Renal pelvis (tissue), 4 donors: ENCODE data around the gene MYCBP2. TPM values are rescaled to one million over a fixed set of nuclear protein-coding genes. Genes with fewer than 3 reads are reported as not detected.
"Not testable (repeated sequence)": the region's sequence is repeated elsewhere in the genome, so short reads cannot be mapped to it uniquely, and the experiment has no call there.

Source experiments
- DNase-seq: peaks from one replicate; pipeline ENCODE4 v3.0.0-alpha.2; 2013
- polyA plus RNA-seq, 3 donors: library from polyadenylated mRNA; unstranded; fragments of 120-200 nt; gene quantifications; one replicate each; pipeline ENCODE4 v1.2.1, GENCODE V29; 2013; ENCODE audit not compliant: insufficient read length in 3 of 3

MYCBP2 gene
- polyA plus RNA-seq, 3 donors: 61.7 to 78.0 (median 63.1) TPM

DNA sequence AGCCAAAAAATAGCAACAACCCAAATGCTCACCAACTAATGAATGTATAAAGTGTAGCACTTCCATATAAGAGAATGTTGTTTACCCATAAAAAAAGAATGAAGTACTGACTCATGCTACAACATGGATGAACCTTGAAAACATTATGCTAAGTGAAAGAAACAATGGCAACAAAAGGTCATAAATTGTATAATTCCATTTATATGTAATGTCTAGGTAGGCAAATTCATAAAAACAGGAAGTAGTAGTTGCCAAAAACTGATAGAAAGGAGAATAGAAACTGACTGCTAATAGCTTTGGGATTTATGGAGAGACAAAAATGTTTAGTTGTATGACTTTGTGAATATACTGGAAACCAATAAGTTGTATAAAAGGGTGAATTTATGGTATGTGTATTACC lies 21.6 kb downstream of the MYCBP2 start:
- DNase-seq: no peak

DNA sequence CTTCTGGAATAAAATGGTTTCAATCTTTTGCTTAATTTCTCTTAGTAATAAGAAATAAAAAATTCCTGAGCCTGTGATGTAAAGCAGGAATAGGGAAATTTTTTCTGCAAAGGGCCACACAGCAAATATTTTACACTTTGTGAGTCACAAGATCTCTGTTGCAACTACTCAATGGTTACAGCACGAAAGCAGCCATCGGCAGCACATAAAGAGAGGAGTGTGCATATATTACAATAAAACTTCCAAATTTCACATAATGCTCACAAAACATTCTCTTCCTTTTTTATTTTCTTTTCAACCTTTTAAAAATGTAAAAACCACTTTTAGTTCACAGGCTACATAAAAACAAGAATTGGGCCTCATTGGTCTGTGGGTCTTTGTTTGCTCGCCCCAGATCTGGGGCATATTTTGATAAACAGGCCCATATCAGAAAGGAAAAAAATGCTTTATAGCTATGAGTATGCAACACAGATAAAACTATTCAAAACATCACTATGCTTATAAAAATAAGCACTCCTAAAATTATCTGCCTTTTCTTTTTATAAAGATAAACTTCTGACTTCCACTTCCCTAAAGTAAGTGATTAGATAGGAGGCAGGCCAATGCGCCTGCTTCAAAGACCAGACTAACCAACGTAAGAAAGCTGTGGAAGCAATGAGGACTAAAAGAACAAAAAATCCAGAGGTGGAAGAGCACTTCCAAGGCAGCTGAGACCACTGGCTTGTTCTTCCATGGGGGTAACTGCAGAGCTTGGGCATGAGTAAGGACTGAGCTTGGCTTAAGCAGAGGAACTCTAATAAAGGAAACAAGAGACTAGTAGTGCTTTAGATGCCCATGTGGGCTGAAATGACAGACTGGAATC lies 26.5 kb downstream of the MYCBP2 start:
- no peak for DNase-seq

DNA sequence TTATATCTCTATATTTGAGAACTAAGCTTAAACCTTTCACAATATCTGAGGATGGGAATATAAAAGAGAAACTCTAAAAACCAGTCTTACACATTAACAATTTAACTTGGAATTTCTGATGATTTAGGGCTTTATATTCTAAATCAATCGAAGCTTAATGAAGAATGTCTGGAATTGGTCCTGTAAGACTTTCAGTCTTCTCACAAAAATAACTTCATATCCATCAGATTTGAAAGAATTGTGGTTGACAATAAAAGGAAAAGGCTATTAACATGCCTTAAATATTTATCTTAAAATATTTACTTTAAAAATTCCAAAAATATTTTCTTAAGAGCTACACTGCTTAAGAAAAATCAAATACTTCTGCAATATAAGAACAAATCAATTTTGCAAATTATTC lies 27.3 kb downstream of the MYCBP2 start:
- no peak for DNase-seq

DNA sequence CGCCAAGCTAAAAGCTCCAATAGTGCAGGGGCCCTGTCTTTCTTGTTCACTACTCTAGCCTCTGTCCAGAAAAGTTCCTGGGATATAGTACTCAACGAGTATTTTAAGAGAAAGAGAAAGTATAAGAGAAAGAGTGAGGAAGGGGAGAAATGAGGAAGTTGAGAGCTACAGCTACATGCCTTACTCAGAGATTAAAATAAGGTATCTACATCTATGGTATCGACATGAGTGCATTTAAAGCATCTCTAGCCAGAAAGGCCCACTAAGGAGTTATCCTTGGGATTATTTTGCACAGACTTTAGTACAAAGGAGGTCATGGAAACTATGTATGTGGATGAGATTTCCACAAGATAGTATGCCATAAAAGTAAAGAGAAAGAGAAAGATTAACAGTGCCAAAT lies 28.5 kb downstream of the MYCBP2 start:
- no peak for DNase-seq

DNA sequence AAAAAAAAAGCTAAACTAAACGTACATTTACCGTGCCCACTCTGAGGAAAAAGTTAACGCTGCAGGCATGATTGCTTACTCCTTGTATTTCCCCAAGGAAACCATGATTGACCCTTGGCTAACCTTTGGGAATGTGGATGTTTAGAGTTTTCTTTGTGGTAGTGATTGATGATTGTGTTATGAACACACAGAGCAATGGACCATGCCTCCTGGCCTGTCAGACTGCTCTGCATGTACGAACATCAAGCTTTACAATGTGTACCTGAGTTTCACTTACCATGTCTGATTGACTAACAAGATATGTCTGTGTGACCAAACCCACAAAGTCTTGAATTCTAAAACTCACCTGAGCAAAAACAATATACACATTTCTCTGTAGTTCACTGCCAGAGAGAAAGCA lies 35.1 kb downstream of the MYCBP2 start:
- DNase-seq: peak; percentile 8

DNA sequence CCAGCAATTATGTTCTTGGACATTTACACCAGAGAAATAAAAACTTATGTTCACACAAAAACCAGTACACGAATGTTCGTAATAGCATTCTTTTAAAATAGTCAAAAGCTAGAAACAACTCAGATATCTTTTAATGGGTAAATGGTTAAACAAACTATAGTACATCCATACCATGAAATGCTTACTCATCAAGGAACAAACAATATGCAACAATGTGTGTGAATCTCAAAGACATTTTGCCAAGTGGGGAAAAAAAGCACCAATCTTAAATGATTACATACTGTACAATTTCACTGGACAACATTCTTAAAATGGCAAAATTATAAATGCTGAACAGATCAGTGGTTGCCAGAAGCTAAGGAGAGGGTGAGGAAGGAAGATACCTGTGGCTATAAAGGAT lies 36.6 kb downstream of the MYCBP2 start:
- DNase-seq: no peak

DNA sequence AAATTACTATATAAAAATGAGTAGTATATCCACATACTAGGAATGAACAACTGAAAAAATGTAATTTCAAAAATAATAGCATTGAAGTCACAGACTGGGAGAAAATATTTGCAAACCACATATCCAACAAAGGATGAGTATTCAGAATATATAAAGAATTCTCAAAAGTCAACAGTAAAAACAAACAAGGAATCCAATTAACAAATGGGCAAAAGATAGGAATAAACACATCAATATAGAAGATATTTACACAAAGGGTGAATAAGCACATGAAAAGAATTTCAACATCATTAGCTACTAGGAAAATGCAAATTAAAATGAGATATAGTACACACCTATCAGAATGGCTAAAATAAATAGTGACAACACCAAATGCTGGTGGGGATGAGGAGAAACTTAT lies 37.0 kb downstream of the MYCBP2 start:
- no peak for DNase-seq

DNA sequence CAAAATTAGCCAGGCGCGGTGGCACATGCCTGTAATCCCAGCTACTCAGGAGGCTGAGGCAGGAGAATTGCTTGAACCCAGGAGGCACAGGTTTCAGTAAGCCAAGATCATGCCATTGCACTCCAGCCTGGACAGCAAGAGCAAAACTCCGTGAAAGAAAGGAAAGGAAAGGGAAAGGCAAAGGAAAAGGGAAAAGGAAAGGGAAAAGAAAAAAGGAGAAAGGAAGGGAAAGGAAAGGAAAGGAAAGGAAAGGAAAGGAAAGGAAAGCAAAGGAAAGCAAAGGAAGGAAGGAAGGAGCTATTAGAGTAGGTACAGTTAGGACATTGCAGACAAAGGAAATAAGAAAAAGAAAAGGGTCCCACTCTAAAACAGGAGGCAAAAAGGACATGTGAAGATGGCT lies 41.3 kb downstream of the MYCBP2 start:
- DNase-seq: not testable (repeated sequence)

DNA sequence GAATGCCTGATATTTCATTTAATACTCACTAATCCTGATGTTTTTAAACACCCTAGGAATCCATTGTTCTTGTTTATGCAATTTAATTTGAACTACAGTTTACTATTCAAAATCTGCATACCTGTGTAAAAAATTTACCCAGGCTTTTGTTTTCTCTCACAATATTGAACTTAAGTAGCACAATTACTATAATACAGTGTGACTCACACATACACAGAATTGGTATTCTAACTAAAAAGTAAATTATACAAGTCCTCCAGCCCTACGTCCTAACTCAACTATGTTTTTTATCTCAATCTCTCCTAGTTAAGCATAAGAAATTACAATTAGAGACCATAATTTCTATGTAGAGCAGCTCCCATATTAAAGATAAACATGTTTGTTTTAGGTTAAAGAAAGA lies 41.8 kb downstream of the MYCBP2 start:
- no peak for DNase-seq

DNA sequence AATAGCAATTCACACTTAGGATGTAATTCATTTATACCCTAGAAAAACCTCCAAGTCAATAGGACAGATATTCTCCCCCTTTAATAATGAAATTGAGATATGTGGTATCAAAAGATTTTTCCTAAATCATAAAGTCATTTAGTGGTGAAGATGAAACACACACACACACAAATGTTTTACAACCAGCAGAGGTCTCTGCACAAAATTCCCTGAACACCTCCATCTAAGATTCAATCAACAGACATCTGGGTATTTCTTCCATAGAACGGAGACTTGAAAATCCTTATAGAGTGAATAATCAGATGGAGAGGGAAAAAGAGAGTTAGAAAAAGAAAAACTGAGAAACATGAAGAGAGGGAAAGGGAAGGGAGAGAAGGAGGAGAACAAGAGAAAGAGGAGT lies 52.8 kb downstream of the MYCBP2 start:
- no peak for DNase-seq

DNA sequence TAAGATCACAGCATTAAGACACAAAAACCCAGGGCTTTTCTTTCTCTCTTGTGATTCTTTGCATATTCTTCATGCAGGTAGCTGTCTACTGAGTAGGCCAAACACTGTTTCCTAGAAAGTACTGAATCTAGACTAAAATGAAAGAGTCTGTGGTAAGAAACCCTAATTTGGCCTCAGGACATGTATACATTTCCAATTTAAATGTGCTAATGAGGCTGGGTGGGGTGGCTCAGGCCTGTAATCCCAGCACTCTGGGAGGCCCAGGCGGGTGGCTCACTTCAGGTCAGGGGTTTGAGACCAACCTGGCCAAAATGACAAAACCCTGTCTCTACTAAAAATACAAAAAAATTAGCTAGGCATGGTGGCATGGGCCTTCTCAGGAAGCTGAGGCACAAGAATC lies 57.8 kb downstream of the MYCBP2 start:
- DNase-seq: no peak

DNA sequence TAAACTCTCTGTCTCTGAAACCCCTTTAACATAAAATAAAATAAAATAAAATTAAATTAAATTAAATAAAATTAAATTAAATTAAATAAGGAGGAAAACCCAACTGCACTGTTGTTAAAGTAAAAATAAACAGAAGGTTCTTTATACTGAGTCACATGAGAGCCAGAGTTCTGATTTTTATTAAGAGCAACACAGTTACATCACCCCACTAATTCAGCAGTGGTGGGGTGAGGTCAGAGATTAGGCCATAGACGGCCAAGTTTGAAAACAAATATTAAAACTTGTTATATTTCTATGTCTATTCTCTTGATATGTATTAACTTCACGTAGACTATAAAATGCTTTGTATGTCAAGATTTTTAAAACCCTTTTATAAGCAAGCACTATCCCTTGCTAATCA lies 59.5 kb downstream of the MYCBP2 start:
- DNase-seq: no peak

DNA sequence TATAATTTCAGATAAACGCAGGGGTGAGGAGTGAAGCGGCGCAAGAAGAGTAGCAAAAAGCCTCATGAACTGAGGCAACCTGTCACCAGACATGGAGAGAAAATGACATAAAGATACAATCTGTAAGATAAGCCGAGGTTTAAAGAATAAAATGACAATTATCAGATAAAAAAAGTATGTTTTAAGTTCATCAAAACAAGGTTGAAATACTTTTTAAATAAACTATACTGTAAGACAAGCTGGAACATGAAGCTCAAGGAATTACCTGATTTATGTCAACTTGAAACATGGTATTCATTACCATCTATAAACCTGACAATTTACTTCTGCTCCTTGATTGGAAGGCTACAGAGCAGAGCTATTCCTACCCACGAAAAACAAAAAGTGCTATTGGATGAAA lies 61.6 kb downstream of the MYCBP2 start:
- no peak for DNase-seq

DNA sequence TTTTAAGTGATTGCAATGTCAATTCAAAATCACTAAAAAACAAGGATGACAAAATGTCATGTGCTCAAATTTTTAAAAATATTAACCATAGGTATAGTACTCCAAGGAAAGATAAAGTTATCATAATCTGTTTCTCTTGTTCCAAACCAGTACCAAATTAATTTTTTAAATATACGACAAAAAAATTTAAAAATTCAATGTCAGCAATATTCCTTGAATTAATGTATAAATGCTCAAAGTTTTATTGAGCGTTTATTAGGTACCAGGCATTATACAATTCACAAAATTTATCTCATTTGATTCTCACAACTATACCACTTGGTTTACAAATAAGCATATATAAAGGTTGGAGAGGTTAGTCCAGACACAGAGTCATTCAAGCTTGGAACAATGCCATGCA lies 64.7 kb downstream of the MYCBP2 start:
- DNase-seq: no peak

DNA sequence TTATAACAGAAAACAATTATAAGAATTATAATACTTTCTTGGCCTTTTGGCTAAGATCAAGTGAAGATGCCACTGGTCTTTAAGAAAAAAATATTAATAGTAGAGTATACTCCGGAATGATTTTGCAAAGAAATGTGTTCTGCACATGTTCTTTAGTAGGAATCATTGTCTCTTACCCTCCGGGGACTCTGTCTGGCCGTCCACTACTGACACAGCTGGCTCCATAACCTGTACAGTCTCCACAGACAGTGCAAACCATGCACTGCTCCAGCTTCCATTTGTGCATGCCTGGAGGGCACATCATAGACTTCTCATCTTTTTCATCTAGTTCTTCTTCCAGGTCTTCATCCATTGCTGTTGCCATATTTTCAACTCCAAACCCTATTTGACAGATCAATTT lies 75.9 kb downstream of the MYCBP2 start:
- DNase-seq: no peak

DNA sequence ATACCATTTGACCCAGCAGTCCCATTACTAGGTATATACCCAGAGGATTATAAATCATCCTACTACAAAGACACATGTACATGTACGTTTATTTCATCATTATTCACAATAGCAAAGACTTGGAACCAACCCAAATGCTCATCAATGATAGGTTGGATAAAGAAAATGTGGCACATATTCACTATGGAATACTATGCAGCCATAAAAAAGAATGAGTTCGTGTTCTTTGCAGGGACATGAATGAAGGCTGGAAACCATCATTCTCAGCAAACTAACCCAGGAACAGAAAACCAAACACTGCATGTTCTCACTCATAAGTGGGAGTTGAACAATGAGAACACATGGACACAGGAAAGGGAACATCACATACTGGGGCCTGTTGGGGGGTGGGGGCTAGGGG lies 81.7 kb downstream of the MYCBP2 start:
- DNase-seq: not testable (repeated sequence)

DNA sequence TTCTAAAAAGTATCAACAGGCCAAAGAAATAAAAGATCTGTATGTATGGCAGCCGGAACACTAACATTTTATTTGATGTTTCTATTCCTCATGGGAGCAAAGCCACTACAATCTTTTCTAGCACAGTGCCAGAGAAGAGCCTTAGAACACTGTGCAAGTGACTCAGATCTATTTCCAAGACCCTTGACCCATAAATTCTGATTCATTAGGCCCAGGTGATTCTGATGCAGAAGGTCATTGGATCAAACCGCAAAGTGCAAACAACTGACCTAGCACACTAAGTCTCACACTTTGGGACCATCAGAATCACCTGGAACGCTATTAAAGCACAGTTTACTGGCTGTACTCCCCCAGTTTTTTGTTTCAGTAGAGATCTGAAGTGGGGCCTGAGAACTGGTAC lies 87.6 kb downstream of the MYCBP2 start:
- DNase-seq: no peak

DNA sequence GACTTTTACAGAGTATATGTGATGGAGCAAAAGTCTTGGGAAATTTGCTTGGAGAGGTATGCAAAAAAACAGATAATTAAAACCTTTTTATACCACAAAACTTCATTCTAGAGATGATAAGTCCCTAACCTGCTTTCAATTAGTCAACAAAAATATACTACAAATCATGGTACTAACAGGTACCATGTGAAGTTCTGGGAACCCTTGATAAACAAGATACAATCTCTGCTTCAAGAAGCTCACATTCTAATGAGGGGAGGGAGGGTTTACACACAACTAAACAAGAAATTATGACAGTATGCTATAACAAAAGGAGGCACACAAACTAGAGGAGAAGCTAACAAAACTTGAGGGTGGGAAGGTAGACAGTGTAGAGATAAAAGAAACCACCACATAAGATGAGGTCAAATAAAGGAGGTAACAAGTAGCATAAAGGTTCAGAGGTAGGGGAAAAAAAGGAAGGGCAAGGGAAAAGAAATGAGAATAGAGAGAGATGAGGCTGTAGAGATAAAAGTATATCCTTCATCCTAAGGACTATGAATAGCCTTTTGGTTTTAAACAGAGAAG lies 91.4 kb downstream of the MYCBP2 start:
- DNase-seq: no peak

DNA sequence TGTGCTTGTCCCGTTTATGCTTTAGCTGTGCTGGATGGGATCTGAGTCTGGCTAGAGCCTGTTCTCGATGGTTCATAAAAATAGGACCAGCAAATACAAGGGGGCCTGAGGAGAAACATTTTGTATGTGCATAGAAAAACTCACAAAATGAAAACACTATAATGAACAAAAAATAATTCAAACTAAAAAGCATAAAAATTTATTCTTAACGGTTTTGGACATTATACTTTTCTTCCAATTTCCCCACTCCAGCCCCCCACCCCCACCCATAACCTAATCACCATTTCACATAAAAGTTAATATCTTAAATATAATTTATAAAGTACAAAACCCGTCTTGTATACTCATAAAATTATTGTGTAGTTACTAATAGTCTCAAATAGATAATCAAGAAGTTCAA lies 93.7 kb downstream of the MYCBP2 start:
- no peak for DNase-seq

DNA sequence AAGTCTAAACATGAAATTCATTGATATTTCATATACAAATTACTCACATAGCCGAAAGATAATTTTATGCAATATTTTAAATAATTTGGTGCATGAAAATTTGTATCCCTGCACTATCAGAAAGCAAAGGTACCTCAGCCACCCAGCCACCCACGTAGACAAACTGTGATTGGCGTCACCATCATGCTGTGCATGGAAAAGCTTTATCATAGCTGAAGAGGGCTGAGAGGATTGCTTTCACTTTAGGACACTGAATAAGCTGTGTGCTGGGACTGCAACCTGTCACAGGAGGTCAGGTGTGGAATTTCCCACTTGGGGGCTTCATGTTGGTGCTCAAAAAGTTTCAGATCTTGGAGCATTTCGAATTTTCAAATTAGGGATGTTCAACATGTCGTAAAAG lies 96.3 kb downstream of the MYCBP2 start:
- no peak for DNase-seq

DNA sequence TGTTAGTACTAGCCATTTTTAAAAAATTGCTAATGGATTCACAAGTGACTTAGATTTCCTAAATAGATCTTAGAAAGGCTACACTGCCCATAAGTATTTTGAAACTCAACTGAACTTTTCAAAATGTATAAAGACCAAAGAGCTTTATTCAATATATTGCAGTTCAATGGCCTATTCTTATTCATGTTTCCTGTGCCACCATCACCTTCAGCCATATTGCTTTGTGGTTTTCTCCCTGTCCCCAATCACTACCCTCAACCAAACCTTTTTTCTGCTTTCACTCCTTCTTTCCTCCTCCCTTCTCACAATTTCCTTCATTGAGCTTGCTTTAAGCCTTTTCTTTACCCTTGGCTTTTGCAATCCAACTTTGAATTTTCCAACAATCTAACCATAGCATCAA lies 100.9 kb downstream of the MYCBP2 start:
- DNase-seq: no peak

DNA sequence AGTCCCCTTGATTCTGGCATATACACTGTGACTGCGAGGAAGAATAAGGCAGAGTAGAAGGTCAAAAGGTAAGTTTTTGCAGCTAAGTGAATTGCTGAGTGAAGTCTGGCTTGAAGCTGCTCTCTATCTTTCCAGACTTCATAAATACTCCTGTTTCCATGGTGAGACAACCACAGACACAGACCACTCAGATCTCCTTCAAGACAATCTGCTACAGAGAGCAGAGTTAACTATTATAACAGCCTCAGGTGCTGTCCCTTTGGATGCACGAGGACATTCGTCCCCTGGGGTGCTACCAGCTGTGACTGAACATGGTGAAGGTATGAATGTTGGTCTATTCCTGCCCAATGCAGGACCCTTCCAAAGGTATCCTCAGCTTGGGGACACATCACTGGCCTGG lies 104.0 kb downstream of the MYCBP2 start:
- no peak for DNase-seq

DNA sequence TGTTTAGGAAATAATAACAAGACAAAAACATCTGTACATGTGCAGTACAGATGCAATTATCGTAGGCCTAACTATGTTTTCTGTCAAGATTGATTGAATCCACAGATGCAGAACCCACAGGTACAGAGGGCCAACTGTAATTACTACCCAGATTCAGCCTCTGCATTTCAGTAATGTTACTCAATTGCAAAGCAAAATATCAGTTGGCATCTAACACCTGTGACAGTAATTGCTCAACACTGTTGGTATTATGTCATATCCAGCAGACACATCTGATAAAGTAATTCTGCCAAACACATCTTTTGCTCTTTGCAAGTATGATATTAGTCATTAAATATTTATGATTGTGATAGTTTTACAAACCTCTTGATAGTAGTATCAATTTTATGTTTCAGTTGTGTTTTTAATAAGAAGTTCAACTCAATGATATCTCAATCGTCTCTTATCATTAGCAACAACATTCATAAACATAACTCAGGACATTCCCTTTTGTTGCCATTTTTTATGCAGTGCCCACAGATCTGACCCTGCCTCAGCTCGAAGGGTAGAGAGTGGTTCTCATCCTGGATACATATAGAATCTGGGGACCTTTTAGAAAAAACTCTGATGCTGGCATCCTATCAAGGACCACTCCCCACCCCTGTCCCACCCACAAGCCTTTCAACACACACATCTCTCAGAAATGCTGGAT lies 104.7 kb downstream of the MYCBP2 start:
- no peak for DNase-seq
